GM18861 (cell line): ENCODE data around the gene RBAK.
"Not testable (repeated sequence)": the region's sequence is repeated elsewhere in the genome, so short reads cannot be mapped to it uniquely, and the experiment has no call there.

Experiments used
- ATAC-seq: cut with Tn5 transposase; IDR thresholded peaks from one replicate; pipeline ENCODE4 v1.9.1; 2021; ENCODE audit not compliant: unreplicated experiment

Gene RBAK

GRCh38 chr7:5045558-5046396 is at the start of gene RBAK:
TSS of gene RBAK (plus strand) at chr7:5045860. CDS start at chr7:5048077, 2,217 bp downstream.
- peak; percentile 99 for ATAC-seq

- ATAC-seq, result no peak
Measured at GRCh38 chr7:4996696-4997222, 48.9 kb upstream of the RBAK start.

- ATAC-seq, result no peak
Measured at GRCh38 chr7:4998244-4998643, 47.4 kb upstream of the RBAK start.

GRCh38 chr7:4998910-4999309 is 46.8 kb upstream of the RBAK start:
- no peak for ATAC-seq

GRCh38 chr7:4999369-4999950 is 46.2 kb upstream of the RBAK start:
- ATAC-seq, result no peak

- ATAC-seq, result no peak
Measured at GRCh38 chr7:5001003-5001402, 44.7 kb upstream of the RBAK start.

- no peak for ATAC-seq
Measured at GRCh38 chr7:5001911-5002310, 43.7 kb upstream of the RBAK start.

GRCh38 chr7:5005066-5005465 is 40.6 kb upstream of the RBAK start:
- ATAC-seq, result no peak

- no peak for ATAC-seq
Measured at GRCh38 chr7:5012985-5013384, 32.7 kb upstream of the RBAK start.

- ATAC-seq, result not testable (repeated sequence)
Measured at GRCh38 chr7:5015936-5016335, 29.7 kb upstream of the RBAK start.

GRCh38 chr7:5017626-5018025 is 28.0 kb upstream of the RBAK start:
- ATAC-seq, result not testable (repeated sequence)

GRCh38 chr7:5020098-5020497 is 25.6 kb upstream of the RBAK start:
- ATAC-seq, result no peak

- not testable (repeated sequence) for ATAC-seq
Measured at GRCh38 chr7:5020976-5021550, 24.6 kb upstream of the RBAK start.

- not testable (repeated sequence) for ATAC-seq
Measured at GRCh38 chr7:5023626-5024025, 22.0 kb upstream of the RBAK start.

GRCh38 chr7:5027796-5028410 is 17.8 kb upstream of the RBAK start:
- ATAC-seq, result not testable (repeated sequence)

GRCh38 chr7:5033186-5033585 is 12.5 kb upstream of the RBAK start:
- not testable (repeated sequence) for ATAC-seq

GRCh38 chr7:5035276-5035675 is 10.4 kb upstream of the RBAK start:
- ATAC-seq, result no peak

GRCh38 chr7:5036446-5036845 is 9.2 kb upstream of the RBAK start:
- no peak for ATAC-seq

- ATAC-seq, result no peak
Measured at GRCh38 chr7:5041047-5041446, 4.6 kb upstream of the RBAK start.

- ATAC-seq, result no peak
Measured at GRCh38 chr7:5043661-5044060, 2.0 kb upstream of the RBAK start.

GRCh38 chr7:5046397-5046732 is 705 bp downstream of the RBAK start:
- ATAC-seq, result not testable (repeated sequence)

GRCh38 chr7:5047127-5047526 is 1.5 kb downstream of the RBAK start:
- ATAC-seq, result not testable (repeated sequence)
